HG02798 (cell line): ENCODE results near the gene SHANK2.

Experiments
- ATAC-seq: cut with Tn5 transposase; IDR thresholded peaks from one replicate; pipeline ENCODE4 v1.9.1; 2021; ENCODE audit warnings: mild to moderate bottlenecking; ENCODE audit not compliant: unreplicated experiment, poor library complexity

SHANK2 gene

DNA sequence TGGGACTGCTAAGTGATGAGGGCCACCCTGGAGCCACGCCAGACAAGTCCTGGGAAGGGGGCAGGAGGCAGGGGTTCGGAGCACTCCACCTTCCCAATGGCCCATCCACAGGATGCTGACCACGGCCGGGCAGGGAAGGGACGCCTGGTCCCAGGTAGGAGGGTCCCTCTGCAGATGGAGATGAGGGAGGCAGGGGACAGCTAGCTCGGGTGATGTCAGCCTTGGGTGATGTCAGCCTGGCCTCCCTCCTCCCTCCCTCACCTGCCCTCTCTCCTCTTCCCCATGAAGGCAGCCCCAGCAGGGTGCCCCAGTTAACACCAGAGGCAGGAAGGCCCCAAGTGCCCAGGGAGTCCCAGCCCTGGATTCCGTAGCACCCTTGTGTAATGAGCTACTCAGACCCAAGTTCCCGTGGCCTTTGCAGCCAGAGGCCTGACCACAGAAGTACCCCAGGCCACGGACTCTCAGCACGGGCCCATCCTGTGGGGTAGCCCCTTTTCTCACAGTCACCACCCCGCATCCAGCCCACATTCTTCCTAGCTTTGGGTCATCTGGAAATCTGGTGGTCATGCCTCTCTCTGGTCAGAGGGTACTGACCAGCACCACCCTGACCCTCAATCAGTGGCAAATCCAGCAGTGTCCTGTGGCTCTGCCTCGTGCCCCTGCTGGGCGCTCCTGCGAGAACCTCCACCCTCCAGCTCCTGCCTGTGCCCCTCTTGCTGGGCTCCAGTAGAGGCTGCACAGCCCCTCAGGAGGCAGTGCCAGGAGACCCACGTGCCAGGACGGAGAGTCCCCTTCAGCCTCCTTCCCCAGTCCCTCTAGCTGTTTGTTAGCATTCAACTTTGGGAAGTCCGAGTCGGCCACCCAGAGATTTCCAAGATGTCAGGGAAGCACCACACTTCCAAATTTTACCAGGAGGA lies 47.4 kb downstream of the SHANK2 start:
- no peak for ATAC-seq

GRCh38 chr11:71204294-71204693 lies 48.1 kb downstream of the SHANK2 start:
- no peak for ATAC-seq

DNA sequence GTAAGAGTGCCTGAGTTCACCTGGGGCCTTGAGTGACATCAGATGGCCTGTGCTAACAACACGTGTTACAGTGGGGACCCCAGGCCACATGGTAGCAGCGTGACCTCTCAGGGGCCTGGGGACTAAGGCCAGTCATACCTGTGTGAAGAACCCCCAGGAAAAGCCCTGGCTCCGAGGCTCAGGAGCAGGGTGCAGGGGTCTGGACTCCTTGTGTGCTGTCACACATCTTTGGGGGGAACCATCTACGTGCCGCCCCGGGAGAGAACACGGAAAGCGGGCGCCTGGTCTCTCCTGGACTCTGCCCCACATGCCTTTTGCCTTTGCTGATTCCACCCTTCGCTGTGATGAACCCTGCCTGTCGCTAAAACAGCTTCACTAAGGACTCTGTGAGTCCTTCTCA lies 48.7 kb downstream of the SHANK2 start:
- ATAC-seq, result no peak

- ATAC-seq, result no peak
These were observed 49.4 kb downstream of the SHANK2 start for GRCh38 chr11:71202966-71203365.

- ATAC-seq, result no peak
These were observed 49.8 kb downstream of the SHANK2 start for GRCh38 chr11:71202598-71202944.
